Measurements from ENCODE around the gene MAB21L3.

MAB21L3 gene

GRCh38 chr1:116182019-116182714 is 71.0 kb downstream of the MAB21L3 start:
- peaks cover 3% of the 10 kb centered on the region for H3K27me3 ChIP-seq (ENCODE audit: insufficient read depth, low read length)
- no peak overlapping the region for H2AFZ ChIP-seq (ENCODE audit: low read depth, low read length)
- H3K36me3 ChIP-seq (ENCODE audit: insufficient read depth, low read length), result no peaks in the 10 kb centered on the region
- H3K4me3 ChIP-seq (ENCODE audit: low read length), result no peak overlapping the region
- H3K9me3 ChIP-seq (ENCODE audit: low read length), result no peaks in the 10 kb centered on the region
- H3K4me1 ChIP-seq (ENCODE audit: insufficient read depth, low read length), result no peaks in the 10 kb centered on the region

Data from neuron (in vitro differentiated cells).